GM18526 (cell line): Measurements from ENCODE around the gene SDF2L1.
A peak's percentile ranks its signal among the peaks of the same experiment; 100 is the strongest.

Experiments
- POLR2A ChIP-seq: IDR thresholded peaks from 3 replicates; pipeline ENCODE4 v1.6.1; 2011; ENCODE audit not compliant: insufficient read length; ENCODE audit errors: extremely low read depth

Gene SDF2L1

DNA sequence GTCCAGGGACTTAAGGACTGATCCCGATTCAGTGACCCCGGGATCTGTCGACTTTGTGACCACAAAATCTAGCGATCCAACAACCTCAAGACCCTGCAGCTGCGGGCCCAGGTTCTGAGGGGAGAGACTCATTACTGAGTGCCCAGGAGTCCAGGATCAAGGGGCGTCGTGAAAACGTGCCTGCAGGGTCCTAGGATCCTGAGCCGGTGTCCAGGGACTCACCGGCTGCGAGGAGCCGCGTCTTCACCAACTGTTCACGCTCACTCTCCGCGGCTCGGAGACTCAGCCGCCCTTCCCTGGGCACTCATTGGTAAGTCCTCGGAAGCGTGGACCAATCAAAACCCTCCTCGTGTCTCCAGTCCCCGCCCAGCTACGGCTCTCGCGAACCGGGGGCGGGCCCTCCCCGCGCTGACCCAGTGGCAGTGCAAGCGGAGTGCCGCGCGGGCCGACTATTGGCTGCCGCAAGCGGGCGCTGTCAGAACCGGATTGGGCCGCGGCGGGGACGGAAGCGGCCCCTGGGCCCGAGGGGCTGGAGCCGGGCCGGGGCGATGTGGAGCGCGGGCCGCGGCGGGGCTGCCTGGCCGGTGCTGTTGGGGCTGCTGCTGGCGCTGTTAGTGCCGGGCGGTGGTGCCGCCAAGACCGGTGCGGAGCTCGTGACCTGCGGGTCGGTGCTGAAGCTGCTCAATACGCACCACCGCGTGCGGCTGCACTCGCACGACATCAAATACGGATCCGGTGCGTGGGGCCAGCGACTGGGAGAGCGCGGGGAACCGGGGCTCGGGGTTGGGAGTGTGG is at the start of gene SDF2L1:
Gene SDF2L1 (plus strand): TSS at position 514 of the 795 bp plus-strand sequence. CDS start 35 bp downstream, at position 549.
- peak; percentile 85 for TF ChIP-seq POLR2A

- no peak for TF ChIP-seq POLR2A
Measured at GRCh38 chr22:21592422-21592821, 49.7 kb upstream of the SDF2L1 start.

GRCh38 chr22:21593406-21594232 is 48.5 kb upstream of the SDF2L1 start:
- no peak for TF ChIP-seq POLR2A

DNA sequence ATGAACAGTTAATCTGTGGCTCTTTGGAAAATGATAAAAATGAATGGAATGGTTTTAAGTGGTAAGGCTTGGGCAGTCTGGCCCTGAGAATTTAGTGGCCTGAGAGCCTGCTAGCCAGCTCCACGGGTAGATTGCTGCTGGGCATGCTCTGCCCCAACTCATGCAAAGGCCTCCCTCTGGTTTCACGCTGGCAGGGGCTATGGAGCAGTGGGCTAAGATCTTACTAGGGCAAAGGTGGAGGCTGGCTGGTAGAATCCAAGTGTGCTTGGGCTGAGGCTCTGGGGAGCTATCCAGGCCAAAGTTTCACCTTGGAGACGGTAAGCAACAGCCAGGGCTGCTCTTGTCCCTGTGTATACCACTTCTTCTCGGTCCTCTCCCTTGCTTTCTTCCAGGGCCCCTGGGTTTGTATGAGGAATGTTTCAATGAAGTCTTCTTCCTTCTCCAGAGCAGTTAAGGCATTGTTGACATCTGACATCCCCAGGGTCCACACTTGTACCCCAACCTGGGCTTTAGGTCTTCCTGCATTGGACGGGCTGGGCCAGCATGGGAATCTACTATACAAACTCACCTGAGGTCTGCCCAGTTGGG is 47.1 kb upstream of the SDF2L1 start:
- TF ChIP-seq POLR2A: no peak

GRCh38 chr22:21598302-21598701 is 43.8 kb upstream of the SDF2L1 start:
- no peak for TF ChIP-seq POLR2A

- TF ChIP-seq POLR2A: no peak
Measured at GRCh38 chr22:21599053-21599893, 42.8 kb upstream of the SDF2L1 start.

- TF ChIP-seq POLR2A: no peak
Measured at GRCh38 chr22:21602579-21602978, 39.5 kb upstream of the SDF2L1 start.

DNA sequence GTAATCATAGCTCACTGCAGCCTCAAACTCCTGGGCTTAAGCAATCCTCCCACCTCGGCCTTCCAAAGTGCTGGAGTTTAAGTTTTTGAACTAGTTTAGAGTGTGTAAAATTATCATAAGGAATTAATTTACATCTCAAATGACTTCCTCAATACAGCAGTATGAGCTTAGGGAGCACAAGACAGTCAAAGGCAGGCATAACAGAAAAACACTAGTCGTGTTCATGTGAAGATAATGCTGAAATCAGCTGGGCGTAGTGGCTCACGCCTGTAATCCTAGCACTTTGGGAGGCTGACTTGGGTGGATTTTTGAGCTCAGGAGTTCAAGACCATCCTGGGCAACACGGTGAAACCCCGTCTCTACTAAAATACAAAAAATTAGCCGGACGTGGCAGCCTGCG is 38.1 kb upstream of the SDF2L1 start:
- no peak for TF ChIP-seq POLR2A

DNA sequence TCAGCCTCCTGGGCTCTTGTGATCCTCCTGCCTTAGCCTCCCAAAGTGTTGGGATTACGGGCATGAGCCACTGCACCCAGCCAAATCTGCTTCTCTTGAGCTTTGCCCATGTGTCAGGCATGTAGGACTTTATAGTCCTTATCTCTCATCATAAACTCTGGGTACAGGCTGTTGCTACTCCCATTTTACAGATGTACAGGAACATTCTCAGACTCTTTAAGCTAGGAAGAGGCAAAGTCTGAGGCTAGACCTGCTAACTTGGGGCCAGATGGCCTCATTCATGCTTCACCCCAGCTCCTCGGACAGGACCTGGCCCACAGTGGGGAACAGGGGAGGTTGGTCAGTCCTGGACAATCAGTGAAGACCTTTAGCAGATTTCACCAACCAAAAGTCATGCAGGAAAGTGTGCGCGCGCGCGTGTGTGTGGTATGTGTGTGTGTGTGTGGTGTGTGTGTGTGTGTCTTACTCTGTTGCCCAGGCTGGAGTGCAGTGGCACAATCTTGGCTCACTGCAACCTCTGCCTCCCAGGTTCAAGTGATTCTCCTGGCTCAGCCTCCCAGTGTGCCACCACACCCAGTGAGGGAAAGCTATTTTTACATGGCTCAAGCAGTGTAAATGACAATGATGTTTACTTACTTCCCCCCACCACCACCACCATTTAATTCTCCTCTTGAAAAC is 36.1 kb upstream of the SDF2L1 start:
- TF ChIP-seq POLR2A: no peak

DNA sequence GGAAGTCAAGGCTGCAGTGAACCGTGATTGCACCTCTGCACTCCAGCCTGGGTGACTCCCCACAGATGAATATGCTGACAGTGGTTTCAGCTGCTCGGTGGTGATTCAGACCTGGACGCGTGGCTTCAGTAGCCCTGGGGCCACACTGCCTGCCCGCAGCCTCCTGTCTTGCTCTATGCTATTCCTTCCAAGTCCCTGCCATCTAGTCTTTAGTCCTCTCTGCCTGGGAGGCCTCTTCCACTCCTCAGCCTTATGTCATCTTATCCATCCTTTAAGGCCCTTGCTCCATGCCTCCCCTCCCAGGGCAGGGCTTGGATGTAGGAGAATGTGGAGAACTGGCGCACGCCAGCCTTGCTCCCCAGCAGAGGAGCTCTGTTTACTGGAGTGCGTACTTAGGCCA is 35.3 kb upstream of the SDF2L1 start:
- no peak for TF ChIP-seq POLR2A

DNA sequence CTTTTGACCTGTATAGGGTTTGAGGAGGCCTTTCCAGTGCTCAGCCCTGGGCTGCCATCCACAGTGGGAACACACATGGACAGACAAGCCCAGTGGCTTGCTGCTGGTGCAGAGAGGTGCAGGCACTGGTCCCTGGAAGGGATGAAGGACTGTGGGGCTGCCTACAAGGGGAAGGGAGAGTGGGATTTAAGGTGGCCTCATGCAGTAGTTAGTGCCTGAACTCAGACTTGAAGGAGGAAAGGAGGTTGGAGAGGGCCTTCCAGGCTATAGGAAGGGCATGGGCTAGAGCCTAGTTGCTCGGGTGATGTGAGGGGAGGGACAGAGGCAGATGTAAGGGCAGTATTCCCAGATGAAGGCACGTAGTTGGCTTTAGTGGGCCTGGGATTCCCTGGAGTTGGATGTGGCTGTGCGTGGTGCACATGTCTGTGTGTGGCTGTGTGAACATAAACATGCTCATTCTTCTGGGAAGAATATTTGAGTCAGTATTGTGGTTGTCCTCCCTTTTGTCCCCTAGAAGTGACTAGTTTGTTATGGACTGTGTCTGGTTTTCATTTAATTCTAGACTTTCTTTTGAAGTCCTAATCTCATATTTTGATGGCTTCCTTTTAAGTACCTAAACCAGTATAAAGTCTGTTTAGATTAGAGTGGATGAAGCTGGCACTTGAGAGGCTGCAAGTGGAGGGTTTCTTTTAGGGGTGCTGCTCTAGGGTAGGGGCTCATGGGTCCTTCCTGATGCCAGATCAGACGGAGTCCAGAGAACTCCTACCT is 30.7 kb upstream of the SDF2L1 start:
- no peak for TF ChIP-seq POLR2A

DNA sequence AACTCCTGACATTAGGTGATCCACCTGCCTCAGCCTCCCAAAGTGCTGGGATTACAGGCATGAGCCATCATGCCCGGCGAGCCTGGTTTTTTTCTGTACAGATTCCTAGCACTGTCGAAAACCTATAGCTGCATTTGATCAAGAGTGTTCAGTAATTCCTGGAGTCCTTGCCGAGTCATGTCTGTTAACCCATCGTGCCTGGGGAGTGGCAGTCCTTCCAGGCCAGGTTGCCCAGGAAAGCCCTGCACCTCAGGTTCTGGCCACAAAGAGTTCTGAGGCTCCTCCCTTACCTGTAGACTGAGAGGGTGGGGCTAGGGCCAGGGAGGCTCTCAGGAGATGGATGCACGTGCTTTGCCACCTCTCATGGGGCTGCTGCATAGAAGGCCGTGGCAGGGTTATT is 29.2 kb upstream of the SDF2L1 start:
- TF ChIP-seq POLR2A: no peak

GRCh38 chr22:21613553-21614233 is 28.4 kb upstream of the SDF2L1 start:
- no peak for TF ChIP-seq POLR2A
